C4-2B (cell line): ENCODE data around the gene EPB41L4B.

Experiments
- CTCF ChIP-seq: fragments of 450-650 bp; conservative IDR thresholded peaks from 2 replicates; pipeline ENCODE4 v1.5.1; 2017; ENCODE audit warnings: mild to moderate bottlenecking
- ZFX ChIP-seq: fragments of 450-650 bp; IDR thresholded peaks from 2 replicates; pipeline ENCODE4 v1.6.1; 2017

GRCh38 chr9:109276469-109277440 is 44.1 kb downstream of the EPB41L4B start:
- TF ChIP-seq CTCF (no peak), ZFX (no peak)
